ENCODE results near the gene PNMT. TPM values are rescaled to one million over a fixed set of nuclear protein-coding genes. Genes with fewer than 3 reads are reported as not detected.

The PNMT gene
- total RNA-seq, 1 donor from 2014 or later, result not detected

GRCh38 chr17:39716073-39716818 is 48.0 kb downstream of the PNMT start:
- H3K27me3 Mint-ChIP-seq, result no peaks in the 10 kb centered on the region
- no peak overlapping the region for H3K4me3 Mint-ChIP-seq
- intact Hi-C loops (cut with micrococcal nuclease), result no loop called here
- H3K27ac Mint-ChIP-seq, result no peak overlapping the region
- H3K36me3 Mint-ChIP-seq (ENCODE audit: low read depth), result no peaks in the 10 kb centered on the region
- no peaks in the 10 kb centered on the region for H3K4me1 Mint-ChIP-seq
- H3K9me3 Mint-ChIP-seq, result no peaks in the 10 kb centered on the region
- DNase-seq, result no peak

GRCh38 chr17:39716879-39717536 is 48.8 kb downstream of the PNMT start:
- no peaks in the 10 kb centered on the region for H3K36me3 Mint-ChIP-seq (ENCODE audit: low read depth)
- H3K27me3 Mint-ChIP-seq, result no peaks in the 10 kb centered on the region
- no peaks in the 10 kb centered on the region for H3K4me1 Mint-ChIP-seq
- intact Hi-C loops (cut with micrococcal nuclease), result no loop called here
- no peaks in the 10 kb centered on the region for H3K9me3 Mint-ChIP-seq
- no peak for DNase-seq
- H3K27ac Mint-ChIP-seq, result no peak overlapping the region
- H3K4me3 Mint-ChIP-seq, result no peak overlapping the region

DNA sequence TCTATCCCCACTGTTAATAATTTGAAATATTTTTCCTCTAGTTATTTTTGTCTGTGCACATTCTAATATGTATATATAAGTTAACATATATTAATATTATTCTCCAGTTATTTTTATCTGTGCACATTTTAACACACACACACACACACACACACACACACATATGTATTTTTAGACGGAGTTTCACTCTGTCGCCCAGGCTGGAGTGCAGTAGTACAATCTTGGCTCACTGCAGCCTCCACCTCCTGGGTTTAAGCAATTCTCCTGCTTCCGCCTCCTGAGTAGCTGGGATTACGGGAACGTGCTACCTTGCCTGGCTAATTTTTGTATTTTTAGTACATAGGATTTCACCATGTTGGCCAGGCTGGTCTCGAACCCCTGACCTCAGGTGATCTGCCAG is 49.4 kb downstream of the PNMT start:
- intact Hi-C loops (cut with micrococcal nuclease), result no loop called here
- no peaks in the 10 kb centered on the region for H3K4me1 Mint-ChIP-seq
- H3K9me3 Mint-ChIP-seq, result no peaks in the 10 kb centered on the region
- H3K27me3 Mint-ChIP-seq, result no peaks in the 10 kb centered on the region
- no peak overlapping the region for H3K27ac Mint-ChIP-seq
- H3K4me3 Mint-ChIP-seq, result no peak overlapping the region
- H3K36me3 Mint-ChIP-seq (ENCODE audit: low read depth), result no peaks in the 10 kb centered on the region
- no peak for DNase-seq

DNA sequence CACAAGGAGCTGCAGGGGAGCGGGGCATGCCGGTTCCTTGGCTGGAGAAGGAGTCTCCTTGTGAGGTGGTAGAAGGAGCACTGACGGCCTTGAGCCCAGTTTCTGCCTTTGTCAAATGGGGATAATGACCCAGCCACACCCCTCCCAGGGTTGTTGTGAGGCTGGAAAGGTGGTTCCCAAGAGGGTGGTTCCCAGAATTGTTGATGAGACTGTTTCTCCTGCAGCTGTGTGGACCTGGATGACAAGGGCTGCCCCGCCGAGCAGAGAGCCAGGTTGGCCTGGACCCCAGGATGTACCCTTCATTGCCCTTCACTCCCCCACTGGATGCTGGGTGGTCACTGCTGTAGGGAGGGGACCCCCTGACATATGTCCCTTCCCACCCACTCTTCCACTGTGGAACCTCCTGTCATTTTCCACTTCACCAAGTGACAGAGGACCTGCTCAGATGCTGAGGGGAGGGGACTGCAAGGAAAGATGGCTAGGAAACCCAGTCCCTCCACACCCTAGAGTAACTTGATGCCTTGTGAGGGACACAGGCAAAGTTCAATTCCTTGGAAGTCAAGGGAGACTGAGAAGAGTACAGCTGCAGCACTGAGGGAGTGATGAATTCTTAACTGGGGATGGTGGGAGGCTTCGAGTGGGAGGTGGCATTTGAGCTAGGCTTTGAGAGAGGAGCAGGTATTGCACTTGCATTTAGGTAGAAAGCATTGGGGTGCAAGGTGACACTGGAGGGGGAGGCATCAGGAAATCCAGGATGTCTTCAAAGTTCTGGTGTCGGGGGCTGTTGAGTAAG is 51.5 kb downstream of the PNMT start:
- Mint-ChIP-seq H3K4me1 (no peaks in the 10 kb centered on the region), H3K36me3 (ENCODE audit: low read depth) (no peaks in the 10 kb centered on the region), H3K27ac (no peak overlapping the region), H3K27me3 (no peaks in the 10 kb centered on the region), H3K4me3 (no peak overlapping the region), H3K9me3 (no peaks in the 10 kb centered on the region)
- intact Hi-C loops (cut with micrococcal nuclease), result no loop called here
- no peak for DNase-seq

Other genes starting within 250 kb of the PNMT start
- 70.9 and 73.0 TPM in 2 replicates for gene MED1, start 217.2 kb upstream of the PNMT start, total RNA-seq
- gene CDK12, start 207.0 kb upstream of the PNMT start, total RNA-seq, result 89.1 and 90.4 TPM in 2 replicates
- gene NEUROD2, start 60.5 kb upstream of the PNMT start, total RNA-seq, result not detected in 2 replicates
- not detected in 2 replicates for gene PPP1R1B, start 41.5 kb upstream of the PNMT start, total RNA-seq
- 53.6 and 60.3 TPM in 2 replicates for gene STARD3, start 31.3 kb upstream of the PNMT start, total RNA-seq
- gene TCAP, start 3.1 kb upstream of the PNMT start, total RNA-seq, result 0.83 and 1.0 TPM in 2 replicates
- gene PGAP3, start 19.6 kb downstream of the PNMT start, total RNA-seq, result 12.5 and 13.5 TPM in 2 replicates
- gene ERBB2, start 31.6 kb downstream of the PNMT start, total RNA-seq, result 3.1 and 4.3 TPM in 2 replicates
- 29.8 and 33.4 TPM in 2 replicates for gene MIEN1, start 62.1 kb downstream of the PNMT start, total RNA-seq
- 0.30 TPM in 1 of 2 replicates, not detected in the other for gene GRB7, start 69.5 kb downstream of the PNMT start, total RNA-seq
- gene IKZF3, start 195.9 kb downstream of the PNMT start, total RNA-seq, result 14.7 and 15.9 TPM in 2 replicates
- not detected in 2 replicates for gene ZPBP2, start 199.7 kb downstream of the PNMT start, total RNA-seq